GM10266 (cell line): ENCODE measurements around the gene SETD1A.

Experiments used
- DNase-seq: peaks from one replicate; pipeline ENCODE4 v3.0.0; 2012; ENCODE audit errors: extremely low spot score
- TF ChIP-seq, protein P1 (sequence below): IDR thresholded peaks from 2 replicates; pipeline ENCODE4 v1.5.1; 2012; ENCODE audit warnings: mild to moderate bottlenecking, low read depth; ENCODE audit not compliant: control insufficient read depth, insufficient read depth; ENCODE audit errors: missing control alignments

Gene SETD1A

DNA sequence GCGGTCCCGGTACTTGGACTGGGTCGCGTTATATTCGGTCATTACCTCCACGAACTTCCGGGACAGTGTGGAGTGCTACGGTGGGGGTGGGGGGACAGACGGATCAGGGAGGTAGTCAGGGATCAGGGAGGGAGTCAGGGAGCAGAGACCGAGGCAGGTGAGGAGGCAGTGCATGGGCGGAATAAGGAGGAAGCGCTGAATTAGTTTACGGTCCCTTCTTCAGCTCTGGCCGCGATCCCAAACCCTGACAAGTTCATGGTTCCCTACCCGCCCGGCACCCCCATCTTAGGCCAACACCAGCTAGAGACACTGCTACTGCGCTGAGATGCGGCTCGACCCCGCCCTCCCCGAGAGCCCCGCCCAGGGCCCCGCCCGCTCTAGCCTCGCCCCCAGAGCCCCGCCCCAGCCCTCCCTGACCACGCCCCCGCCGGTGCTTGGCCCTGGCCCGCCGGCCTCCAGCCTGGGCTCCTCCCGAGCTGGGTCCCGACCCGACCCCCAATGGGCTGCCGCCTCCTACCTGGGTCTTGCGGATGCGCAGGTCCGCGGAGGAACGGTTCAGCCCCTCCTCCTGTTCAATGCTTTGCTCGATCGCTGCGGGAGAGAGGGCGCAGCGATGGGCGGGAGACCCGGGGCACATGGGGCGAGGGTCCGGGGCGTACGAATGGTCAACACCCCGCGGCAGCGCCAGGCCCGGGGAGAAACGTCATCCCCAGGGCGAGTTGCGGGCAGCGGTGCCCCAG lies 39.6 kb downstream of the SETD1A start:
- TF ChIP-seq, protein P1, sequence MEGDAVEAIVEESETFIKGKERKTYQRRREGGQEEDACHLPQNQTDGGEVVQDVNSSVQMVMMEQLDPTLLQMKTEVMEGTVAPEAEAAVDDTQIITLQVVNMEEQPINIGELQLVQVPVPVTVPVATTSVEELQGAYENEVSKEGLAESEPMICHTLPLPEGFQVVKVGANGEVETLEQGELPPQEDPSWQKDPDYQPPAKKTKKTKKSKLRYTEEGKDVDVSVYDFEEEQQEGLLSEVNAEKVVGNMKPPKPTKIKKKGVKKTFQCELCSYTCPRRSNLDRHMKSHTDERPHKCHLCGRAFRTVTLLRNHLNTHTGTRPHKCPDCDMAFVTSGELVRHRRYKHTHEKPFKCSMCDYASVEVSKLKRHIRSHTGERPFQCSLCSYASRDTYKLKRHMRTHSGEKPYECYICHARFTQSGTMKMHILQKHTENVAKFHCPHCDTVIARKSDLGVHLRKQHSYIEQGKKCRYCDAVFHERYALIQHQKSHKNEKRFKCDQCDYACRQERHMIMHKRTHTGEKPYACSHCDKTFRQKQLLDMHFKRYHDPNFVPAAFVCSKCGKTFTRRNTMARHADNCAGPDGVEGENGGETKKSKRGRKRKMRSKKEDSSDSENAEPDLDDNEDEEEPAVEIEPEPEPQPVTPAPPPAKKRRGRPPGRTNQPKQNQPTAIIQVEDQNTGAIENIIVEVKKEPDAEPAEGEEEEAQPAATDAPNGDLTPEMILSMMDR: no peak
- peak; percentile 100 for DNase-seq

DNA sequence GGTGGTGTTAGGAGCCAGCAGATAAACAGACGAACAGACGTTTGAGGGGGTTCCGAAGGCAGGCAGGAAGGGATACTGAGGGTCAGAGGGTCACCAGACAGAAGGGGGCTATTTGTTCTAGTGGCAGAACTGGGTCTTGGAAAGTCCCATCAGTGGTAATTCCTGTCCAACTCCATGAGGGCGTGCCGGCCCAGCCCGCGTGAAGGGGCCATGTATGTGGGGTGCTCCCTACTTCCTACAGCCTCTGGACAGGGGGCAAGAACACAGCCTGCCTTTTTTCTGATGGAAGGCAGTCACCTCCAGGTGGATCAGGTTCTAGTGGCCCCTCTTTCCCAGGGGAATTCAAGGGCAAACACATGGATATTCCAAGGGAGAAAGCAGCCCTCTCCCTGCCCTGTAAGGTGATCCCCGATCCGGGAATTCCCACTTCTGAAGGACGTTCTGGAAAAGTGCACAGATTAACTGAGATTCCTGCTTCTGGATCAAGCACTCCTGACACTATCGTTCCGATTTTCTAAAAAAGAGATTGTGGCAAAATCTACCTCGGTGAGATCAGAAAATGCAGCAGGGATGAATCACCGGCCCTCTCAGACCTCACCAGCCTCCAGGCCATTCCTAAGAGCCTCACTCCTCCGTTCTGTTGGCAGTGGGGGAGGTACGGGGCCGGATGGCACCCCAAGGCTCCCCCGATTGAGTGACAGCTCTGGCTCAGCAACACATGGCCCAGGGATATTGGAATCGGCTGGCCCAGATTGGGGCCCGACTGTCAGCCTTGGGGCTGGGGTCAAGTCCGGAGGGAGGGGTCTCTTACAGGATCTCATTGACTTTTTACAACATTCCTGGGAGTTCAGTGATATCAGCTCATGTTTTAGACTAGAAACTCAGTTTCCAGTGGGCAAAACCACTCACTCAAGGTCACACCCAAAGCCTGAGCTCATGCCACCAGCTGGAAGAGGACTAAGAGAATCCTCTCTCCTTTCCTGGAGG lies 40.5 kb downstream of the SETD1A start:
- DNase-seq: no peak
- TF ChIP-seq, protein P1: no peak

DNA sequence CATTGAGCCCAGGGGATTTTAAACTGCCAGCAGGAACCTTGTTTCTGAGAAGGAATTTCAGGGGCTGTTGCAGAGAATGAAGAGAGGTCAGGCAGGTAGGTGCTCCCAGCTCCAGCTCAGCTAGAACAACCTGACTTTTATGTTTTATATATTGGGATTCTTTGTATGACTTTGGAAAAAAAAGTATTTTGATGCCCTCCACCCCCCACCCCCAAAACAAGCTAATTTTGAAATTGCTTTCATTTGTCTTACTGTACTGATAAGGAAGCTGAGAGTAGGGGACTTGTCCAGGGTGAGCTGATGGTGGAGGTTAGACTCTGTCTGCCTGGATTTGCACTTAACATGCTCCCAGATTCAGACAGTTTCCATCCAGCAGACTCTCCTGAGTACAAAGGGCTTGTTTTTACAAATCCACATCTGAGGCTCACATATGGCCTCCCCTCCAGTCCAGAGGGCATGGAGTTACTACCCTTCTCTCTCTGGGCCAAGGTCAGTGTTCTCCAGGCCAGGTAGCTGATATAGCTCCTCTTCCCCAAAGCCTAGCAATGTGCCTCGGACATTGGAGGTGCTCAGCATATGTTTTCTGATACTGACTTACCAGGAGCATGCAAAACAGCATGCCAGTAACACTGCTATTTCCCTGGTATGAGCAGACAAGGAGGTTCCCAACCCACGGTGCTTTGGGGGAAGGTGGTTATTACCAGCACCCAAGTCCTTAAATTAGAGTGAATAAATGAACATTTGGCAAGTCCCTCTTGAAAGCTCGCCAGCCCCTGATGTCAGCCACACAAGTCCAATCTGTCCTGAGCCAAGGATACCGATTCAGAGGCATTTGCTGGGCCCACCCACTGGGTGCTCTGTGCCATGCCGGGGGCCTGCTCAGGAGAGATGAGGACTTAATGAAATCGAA lies 41.6 kb downstream of the SETD1A start:
- TF ChIP-seq, protein P1: no peak
- DNase-seq: no peak

DNA sequence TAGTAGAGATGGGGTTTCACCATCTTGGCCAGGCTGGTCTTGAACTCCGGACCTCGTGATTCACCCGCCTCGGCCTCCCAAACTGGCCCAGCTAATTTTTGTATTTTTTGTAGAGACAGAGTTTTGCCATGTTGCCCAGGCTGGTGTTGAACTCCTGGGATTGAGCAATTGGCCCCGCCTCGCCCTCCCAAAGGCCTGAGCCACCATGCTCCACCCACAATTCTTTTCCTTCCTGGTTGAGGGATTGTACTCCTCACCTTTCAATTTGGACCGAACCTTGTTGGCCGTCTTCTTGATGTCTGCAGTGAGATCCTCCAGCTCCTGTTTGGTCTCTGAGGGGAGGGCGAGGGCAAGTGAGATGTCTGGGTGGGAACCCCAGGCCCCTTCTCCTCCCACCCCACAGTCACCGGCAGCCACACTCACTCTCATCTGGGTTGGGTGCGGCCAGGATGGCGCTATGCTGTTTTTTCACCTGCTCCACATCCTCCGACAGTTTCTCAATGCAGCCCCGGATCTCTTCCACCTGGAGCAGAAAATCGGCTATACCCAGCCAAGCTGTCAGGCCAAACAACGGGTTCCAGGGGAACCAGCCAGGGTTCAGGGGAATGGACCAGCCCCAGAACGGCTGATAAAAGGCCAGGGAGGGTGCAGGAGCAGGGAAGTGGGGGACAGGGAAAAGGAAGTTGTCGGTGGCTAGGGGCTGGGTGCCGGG lies 43.3 kb downstream of the SETD1A start:
- TF ChIP-seq, protein P1: no peak
- DNase-seq: no peak

DNA sequence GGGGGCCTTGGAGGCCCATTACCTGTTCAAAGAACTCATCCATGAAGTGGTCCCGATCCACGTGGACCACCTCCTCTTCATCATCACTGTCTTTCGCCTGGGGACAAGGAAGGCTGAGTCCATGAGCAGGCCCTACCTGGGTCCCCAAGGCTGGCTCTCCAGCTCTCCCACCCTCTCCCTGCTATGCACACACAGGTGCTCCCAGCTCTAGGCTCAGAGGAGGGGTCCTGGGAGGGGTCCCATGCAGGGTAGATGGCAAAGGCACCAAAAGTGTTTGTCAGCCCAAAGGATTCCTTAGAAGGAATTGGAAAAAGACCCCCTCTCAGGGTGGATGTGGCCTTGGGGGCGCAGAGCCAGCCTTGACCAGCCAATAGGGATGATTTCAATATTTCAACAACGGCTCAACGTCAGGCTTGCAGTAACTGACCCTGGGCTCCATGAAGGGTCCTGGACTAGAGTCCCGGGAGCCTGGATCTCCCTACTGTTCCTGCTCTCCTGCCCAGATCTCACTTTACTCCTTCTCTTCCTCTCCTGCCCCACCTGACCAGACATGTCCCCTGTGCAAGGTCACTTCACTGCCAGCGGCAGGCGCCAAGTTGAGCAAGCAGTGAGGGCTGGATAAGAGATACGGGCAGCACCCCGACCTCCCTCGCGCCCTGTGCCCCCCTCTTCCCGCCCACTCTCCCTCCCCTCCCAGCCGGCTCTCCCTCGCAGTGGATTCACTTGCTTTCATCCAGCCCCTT lies 44.1 kb downstream of the SETD1A start:
- TF ChIP-seq, protein P1: no peak
- no peak for DNase-seq

- DNase-seq: no peak
These were observed 44.7 kb downstream of the SETD1A start for GRCh38 chr16:31002250-31002700.

More at GRCh38 chr16:31002250-31002700, 44.7 kb downstream of the SETD1A start:
- TF ChIP-seq, protein P1: no peak
